ENCODE results near the gene CKAP2L.
A peak's percentile ranks its signal among the peaks of the same experiment; 100 is the strongest.

CKAP2L gene, protein sequence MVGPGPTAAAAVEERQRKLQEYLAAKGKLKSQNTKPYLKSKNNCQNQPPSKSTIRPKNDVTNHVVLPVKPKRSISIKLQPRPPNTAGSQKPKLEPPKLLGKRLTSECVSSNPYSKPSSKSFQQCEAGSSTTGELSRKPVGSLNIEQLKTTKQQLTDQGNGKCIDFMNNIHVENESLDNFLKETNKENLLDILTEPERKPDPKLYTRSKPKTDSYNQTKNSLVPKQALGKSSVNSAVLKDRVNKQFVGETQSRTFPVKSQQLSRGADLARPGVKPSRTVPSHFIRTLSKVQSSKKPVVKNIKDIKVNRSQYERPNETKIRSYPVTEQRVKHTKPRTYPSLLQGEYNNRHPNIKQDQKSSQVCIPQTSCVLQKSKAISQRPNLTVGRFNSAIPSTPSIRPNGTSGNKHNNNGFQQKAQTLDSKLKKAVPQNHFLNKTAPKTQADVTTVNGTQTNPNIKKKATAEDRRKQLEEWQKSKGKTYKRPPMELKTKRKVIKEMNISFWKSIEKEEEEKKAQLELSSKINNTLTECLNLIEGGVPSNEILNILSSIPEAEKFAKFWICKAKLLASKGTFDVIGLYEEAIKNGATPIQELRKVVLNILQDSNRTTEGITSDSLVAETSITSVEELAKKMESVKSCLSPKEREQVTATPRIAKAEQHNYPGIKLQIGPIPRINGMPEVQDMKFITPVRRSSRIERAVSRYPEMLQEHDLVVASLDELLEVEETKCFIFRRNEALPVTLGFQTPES

DNA sequence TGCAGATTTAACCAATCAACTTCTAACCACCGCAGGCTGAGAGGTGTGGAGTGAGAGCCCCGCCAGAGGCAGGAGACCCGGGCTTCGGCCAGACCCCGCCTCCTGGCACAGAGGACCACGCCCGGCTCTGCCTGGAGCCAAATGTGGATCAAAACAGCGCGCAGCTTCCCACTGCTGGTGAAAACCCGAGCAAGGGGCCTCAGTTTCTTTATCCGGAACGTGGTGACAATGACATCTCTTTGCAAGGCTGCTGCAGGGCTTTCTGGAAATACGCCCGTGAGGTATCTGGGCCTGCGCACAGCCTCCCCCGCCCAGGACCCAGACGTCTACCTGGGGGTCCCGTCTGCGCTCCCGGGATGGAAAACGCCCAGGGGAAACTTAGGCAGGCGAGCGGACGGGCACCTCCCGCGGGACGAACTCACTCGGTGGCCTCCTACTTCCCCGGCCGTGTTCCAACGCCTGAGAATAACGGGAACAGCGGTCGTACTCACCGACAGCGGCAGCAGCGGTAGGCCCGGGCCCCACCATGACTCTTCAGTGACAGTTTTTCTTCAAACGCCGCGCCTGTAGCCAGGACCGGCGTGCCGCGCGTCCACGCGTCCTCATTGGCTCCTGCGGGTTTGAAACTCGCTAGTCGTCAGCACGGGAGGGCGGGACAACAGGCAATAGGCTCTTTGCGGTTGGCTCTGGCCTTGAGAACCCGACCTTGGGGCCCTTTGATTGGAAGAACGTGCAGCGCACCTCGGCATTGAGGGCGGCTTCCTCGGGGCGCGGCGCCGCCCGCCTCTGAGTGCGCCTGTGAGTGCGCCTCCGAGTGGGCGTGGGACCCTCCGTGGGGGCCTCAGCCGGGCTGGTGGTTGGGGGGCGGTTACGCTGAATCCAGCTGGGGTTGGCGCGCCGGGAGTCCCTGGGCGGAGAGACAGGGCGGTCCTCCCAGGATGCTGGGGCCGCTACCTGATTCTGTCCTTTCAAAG is at the start of gene CKAP2L:
CKAP2L (minus strand) TSS at position 539 of the 974 bp plus-strand sequence; CDS start at position 528, 11 bp downstream.
- DNase-seq (ENCODE audit: low read depth), result peak; percentile 99

DNA sequence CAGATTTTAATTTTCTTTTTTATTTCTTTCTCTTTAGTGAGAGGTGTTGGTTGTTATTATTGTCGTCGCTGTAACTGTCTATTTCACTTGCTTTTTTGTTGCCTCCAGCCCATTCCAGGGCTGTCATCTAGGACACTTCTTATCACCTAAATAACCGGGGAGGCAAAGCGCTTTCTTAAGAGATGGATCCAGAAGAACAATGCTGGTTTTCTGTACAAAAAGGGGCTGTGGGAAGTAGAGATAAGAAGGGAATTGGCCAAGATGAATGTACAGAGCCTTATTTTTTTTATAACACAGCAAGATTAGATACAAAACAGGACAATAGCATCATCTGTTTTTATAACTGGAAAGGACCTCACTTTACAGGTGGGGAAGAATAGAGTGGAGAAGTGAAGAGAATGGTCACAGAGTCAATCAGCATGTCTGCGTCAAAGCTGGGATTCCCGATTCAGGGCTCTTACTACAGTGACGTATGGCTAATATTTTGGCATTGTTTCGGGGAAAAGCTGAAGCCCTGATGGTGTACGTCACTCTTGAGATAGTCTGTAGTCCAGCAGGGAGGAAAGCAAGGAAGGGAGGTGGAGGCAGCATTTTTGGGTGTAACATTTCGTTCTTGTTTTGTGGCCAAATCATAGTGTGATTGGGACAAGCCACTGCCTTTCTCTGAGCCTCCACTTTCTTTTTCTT is 49.0 kb upstream of the CKAP2L start:
- no peak for DNase-seq (ENCODE audit: low read depth)

DNA sequence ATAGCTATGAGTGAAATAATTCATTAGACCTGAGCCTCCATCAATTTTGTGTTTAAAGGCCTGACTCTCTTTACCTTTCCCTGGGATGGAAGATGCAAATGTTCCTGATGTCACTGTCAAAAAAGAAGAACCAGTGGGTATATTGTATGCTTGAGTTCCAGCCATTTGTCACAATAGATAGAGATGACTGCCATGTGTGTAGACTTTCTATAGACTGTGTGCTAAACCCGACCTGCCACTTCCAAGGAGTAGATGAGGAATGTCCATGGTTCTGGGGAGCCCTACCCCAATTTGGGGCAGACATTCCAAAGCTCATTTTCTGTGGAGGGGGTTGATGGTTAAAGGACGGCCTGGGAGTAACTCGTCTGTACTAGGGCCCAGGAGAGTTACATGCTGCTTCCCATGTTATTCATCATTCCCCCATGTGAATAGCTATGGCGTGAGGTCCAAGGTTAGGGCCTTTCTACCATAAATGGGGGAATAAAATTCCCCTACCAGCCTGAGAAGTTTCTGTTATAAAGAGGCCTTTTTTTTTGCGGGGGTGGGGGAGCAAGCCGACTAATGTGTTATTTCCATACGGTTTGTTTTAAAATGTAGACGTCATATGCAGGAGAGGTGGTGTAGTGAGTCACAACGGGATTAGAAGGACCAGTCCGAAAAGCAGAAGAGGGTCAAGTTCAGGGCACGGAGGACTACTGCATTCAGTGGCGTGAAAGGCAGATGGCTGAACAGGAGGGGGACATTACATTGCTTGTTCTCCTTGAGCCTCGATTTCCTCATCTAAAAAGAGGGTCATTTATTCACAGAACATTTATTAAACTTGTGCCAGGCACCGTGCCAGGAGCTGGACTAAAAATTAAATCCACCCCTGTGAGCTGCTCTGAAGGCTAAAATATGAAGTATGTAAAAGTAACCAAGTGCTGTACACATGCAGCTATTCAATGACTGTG is 48.2 kb upstream of the CKAP2L start:
- peak; percentile 66 for DNase-seq (ENCODE audit: low read depth)

DNA sequence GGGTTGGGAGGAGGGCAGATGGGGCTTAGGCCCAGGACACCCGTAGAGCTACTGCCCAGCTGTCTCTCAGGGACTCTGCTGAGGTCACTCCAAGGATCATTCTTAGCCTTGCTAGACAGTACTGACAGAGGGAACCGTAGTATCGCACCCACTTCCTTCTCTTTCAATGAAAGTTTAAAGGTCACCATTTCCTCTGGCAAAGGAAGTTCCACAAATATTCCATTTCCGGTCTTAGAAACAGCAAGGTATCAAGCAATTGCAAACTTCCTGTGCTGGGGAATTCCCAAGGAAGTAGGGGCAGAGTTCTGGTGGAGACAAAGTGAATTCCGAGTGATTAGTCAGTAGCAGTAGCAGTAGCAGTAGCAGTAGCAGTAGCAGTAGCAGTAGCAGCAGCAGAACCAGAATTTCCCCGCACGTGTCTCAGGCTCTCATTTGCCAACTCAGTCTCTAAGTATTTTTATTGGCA is 47.5 kb upstream of the CKAP2L start:
- peak; percentile 95 for DNase-seq (ENCODE audit: low read depth)

DNA sequence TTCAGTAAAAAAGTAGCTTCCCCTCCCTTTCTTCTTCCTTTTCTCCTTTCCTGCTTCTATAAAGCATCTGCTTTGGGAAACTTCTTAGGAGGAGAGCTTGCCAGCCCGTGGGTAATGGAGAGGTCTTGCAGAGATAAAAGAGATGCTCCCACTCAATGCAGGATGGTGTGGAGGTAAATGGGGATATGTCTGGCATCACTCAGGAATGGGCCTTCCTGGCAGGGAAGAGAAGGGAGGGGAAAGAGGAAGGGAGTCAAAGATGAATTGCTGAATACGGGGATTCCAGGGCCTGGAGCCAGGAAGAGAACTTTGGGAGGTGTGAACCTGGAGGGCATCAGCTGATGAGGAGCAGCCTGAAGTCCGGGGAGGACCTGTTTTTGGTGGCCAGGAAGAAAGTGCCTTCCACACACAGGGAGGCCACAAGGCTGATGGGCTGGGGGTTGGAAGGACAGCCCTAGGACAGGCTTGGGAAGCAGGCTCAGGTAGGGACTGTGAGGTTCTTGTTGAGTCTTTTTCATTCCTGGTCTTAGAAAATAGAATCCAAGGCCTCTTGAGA is 46.9 kb upstream of the CKAP2L start:
- DNase-seq (ENCODE audit: low read depth), result no peak

DNA sequence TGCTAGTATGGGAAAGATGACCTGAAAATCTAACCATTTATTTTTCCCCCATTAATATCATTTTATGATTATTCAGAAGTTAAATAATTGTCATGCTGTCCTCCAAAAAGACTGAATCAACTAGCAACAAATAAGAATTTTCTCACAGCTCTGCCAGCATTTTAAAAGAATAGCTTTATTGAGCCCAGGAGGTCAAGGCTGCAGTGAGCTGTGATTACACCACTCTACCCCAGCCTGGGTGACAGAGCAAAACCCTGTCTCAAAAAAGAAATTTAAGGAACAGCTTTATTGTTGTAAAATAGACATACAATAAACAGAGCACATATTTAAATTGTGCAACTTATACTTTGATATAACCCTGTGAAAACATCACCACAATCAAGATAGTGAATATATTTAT is 44.7 kb upstream of the CKAP2L start:
- DNase-seq (ENCODE audit: low read depth), result no peak

DNA sequence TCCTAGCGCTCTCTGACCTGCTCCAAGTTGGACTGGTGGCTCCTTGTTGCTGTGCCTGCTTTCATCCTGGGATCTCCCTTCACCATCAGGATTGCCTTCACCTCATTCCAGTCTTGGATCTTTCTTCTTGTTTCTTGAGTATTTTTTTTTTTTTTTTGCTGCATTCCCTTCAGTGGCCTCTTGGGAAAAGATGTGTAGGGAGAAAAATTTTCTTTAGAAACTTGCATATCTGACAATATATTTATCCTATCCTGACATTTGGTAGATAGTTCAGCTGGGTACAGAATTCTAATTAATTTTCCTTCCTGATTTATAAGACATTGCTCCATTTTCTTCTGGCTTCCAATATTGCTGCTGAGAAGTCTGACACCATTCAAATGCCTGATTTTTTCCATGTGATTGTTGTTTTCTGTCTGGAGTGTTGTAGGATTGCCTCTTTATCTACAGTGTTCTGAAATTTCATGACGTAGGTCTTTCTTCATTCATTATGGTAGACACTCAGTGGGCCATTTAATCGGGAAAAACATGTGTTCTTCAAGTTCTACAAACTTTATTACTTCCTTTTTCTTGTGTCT is 42.9 kb upstream of the CKAP2L start:
- no peak for DNase-seq (ENCODE audit: low read depth)

DNA sequence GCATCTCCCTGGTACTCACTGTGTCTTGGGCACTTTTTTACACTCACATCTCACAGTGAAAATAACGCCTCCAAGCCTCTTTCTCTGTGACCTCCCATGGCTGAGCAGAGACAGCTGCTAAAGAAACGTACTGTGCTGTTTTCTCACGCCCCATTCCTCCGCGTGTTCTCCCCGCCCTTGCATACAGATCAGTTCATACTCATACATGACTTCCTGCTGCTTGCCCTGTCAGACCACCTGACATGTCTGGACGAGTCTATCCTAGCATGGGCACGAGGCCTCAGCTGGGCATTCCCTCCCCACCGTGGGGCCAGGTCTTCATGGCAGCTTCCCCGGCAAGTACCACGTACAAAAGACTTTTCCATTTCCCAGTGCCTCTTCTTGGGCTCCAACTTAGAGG is 41.1 kb upstream of the CKAP2L start:
- no peak for DNase-seq (ENCODE audit: low read depth)

DNA sequence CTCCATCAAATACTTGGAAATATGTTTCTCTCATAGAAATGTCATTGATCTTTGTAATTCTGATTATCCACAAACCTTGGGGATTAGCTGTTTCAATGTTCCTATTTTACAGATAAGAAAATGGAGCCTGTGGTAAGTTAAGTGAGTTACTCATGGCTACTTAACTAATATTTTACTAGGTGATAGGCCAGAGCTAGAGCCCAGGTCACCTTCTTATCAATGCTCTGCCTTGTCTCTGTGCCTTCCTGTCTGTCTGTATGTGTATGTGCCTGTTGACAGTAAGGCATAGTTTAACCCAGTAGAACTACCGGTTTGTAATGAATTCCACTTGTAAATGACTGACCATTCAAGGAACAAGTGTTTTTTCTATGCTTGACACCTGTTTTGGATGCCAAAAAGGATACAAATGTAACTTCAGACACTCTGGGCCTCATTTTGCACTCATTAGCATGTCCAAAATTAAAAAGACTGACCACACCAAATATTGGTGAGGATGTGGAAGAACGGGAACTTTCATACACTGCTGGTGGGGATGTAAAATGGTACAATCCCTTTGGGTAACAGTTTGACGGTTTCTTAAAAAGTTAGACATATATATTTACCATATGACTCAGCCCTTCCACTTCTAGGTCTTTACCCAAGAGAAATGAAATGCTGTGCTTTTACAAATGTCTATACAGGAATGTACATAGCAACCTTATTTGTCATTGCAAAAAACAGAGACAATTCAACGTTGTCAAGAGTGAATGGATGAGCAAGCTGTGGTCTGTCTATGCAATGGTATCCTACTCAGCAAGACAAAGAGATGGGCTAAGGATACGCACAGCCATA is 39.5 kb upstream of the CKAP2L start:
- peak; percentile 90 for DNase-seq (ENCODE audit: low read depth)

DNA sequence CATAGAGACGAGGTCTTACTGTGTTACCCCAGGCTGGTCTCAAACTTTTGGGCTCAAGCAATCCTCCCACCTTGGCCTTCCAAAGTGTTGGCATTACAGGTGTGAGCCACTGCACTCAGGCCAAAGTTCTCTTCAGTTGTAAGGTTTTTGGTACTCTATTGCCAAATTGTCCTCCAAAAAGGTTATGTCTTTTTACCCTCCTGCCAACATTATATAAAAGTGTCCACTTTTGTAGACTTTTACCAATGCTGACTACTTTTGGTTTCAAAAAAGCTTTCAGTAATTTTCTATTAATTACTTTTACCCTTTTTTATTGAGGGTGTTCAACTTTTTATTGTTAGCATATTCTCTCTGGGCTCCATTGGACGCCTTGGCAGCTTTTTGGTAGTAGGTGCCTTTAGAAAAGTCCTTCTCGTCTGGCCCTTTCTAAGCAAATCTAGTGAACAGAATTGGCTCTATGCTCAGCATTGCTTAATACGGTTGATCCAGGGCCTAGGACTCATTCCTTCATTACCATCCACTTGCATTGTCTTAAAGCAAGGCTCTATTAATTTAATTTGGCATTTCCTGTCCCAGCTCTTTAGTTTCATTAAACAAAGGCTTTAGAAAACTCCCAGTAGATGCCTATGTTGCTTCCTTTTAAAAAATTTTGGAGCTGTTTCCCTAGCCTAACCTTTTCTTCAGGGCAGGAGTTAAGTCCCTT is 36.6 kb upstream of the CKAP2L start:
- DNase-seq (ENCODE audit: low read depth), result peak; percentile 71

DNA sequence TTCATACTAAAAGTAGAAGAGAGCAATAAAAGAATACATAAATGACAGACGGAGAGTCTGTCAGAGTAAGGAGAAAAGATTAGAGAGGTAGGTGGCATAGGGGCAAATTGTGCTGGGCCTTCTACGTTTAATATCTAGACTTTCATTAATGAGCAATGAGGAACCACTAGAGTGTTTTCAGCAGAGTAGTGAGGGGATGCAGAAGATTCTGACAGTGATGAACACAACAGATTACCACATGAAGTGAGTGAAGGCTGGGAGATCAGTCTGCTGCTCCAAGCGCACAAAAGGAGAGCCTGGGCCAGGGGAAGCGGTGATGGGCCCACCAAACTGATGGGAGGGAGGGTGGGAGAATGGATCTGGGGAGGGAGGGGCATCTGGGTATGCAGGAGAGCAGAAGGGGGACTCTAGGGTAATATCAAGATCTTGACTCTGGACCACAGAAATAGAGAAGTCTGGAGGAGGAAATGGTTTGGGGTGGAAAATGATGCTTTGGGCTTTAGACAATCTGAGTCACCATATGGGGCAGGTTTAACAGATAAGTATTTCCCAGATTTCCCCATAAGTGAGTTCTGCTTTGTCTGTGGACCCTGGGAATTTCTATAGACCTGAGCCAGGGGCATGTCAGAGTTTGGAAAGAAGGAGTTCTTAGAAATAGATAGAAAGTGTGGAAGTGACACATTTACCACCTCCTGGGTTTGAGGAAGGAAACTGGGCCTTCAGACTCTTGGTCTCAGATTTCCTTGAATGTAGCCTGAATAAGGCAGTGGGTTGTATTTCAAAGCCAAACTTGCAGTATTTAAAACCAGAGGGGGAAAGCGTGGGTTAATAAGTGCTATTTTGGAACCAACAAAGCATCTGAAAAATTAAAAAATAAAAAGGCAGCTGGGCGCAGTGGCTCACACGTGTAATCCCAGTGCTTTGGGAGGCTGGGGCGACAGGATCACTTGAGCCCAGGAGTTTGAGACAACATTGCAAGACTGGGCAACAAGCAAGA is 34.9 kb upstream of the CKAP2L start:
- DNase-seq (ENCODE audit: low read depth), result peak; percentile 19

DNA sequence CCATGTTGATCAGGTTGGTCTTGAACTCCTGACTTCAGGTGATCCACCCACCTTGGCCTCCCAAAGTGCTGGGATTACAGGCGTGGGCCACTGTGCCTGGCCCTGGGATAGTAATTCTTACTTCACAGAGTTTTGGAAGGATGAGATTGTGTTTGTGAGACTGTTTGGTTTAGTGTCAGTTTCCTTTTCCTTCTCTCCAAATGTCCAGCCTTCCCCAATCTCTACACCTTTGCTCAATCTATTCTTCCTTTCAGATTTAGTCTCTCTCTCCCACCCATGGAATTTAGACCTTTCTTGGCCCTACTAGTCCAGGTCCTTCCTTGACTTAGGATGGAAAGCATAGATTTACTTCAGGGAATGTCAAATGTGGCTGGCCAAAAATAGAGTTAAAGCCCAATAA is 32.1 kb upstream of the CKAP2L start:
- DNase-seq (ENCODE audit: low read depth), result no peak

DNA sequence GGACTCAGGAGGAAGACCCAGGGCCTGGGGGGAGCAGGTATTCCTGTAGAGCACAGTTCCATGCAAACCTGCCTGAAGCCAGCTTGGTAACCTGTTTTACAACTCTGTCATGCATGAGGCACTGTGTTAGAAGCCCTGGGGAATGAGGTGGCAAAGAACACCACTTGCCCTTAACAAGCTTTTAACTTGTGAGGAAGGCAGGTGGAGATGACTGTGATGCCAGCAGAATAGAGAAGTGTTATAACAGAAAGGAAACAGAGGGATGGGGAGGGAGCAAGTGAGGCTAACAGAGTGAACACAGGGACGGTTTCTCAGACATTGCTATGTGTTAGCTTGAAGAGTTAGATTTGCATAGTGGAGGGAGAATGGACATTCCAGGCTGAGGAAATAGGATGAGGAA is 31.4 kb upstream of the CKAP2L start:
- DNase-seq (ENCODE audit: low read depth), result no peak

DNA sequence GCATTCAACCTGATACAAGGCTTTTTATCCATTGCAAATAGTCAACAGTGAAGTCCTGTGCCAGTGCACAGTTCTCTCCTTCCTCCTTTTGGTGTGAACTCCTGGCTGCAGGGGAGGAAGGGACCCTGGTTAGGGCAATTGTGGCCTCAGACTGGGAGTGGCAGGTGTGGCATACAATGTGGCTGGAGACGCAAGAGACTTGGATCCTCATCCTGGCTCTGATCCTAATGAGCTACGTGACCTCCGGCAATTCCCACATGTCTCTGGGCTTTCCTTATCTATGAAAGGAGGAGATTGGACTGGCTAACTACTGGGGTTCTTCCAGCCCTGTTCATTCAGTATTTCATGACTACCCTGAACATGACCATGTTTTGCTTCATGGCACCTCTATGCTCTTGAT is 30.4 kb upstream of the CKAP2L start:
- DNase-seq (ENCODE audit: low read depth), result no peak

DNA sequence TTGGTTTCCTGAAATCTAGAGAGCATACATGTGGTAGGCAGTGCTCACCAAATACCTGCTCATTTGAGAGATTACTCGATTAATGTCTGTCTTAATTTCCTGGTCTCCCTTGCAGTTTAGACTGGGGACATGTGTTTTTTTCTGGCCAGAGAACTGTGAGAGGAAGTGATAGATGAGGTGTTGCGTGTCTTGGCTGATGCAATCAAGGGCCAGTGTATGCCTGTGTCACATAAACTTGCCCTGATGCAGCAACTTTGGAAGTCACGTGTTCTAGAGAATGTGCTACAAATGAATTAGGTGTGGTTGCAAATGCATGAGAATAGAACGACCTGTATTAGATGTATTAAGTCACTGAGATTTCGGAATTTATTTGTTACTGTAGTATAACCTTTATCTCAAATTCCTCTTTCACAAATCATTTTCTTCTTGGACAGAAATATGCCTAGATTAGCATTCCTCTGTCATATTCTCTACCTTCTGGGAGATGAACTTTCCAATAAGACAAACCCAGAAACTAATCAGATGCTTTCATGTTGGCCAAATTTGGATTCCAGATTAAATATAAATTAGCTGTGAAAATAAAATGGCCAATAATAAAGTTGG is 29.8 kb upstream of the CKAP2L start:
- peak; percentile 91 for DNase-seq (ENCODE audit: low read depth)

DNA sequence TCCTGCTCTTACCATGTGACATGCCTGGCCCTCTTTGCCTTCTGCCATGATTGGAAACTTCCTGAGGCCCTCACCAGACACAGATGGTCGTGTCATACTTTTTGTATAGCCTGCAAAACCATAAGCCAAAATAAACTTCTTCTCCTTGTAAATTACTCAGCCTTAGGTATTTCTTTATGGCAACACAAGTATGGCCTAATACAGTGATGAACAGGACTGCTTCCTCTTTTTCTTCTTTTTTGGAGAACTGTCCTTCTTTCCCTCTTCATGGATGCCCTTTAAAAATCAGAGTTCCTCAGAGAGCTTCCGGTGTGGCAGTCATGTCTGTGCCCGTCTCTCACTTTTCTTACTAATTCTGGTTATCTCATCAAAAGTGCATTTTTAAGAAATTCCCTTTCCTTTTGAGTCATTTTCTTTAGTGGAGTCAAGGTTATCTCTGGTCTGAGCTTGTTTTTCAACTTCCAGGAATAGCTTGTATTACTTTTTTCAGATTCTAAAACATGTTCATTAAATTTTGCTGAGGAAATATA is 29.1 kb upstream of the CKAP2L start:
- DNase-seq (ENCODE audit: low read depth), result peak; percentile 62

Data from EH (cell line).